MM.1S (cell line): ENCODE measurements around the gene PPA1.

Source experiments
- EZH2 ChIP-seq: fragments of 300-600 bp; sonication (generic); optimal IDR thresholded peaks from 2 replicates; pipeline ENCODE3; 2017; ENCODE audit warnings: low read depth, mild to moderate bottlenecking, antibody characterized with exemption, low read length, mixed read lengths
- TF ChIP-seq, protein P1 (sequence below): fragments of 300-600 bp; sonication (generic); IDR thresholded peaks from 2 replicates; pipeline ENCODE4 v1.5.1; 2016; ENCODE audit warnings: antibody characterized with exemption, low read length, mixed read lengths

DNA sequence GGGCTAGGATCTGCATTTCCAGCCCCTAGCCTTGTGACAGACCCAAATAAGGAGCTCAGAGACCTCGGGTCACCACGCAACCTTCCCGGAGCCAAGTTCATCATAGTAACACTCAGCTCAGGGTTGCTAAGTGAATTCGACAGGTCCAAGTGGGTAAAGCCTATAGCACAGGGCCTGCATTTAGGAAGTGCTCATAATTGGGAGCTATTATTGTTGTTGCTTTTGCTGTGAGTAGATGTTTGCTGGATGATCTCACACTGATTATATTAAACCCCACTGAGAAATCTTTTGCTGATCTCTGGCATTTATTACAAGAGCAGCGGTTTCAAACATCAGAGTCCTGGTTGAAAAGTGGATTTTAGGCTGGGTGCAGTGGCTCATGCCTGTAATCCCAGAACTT is 42.6 kb downstream of the PPA1 start:
- TF ChIP-seq, protein P1, sequence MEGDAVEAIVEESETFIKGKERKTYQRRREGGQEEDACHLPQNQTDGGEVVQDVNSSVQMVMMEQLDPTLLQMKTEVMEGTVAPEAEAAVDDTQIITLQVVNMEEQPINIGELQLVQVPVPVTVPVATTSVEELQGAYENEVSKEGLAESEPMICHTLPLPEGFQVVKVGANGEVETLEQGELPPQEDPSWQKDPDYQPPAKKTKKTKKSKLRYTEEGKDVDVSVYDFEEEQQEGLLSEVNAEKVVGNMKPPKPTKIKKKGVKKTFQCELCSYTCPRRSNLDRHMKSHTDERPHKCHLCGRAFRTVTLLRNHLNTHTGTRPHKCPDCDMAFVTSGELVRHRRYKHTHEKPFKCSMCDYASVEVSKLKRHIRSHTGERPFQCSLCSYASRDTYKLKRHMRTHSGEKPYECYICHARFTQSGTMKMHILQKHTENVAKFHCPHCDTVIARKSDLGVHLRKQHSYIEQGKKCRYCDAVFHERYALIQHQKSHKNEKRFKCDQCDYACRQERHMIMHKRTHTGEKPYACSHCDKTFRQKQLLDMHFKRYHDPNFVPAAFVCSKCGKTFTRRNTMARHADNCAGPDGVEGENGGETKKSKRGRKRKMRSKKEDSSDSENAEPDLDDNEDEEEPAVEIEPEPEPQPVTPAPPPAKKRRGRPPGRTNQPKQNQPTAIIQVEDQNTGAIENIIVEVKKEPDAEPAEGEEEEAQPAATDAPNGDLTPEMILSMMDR, result no peak
- no peak for TF ChIP-seq EZH2
